GM21360 (cell line): ENCODE data around the gene ING2.
A peak's percentile ranks its signal among the peaks of the same experiment; 100 is the strongest.
"Not testable (repeated sequence)": the region's sequence is repeated elsewhere in the genome, so short reads cannot be mapped to it uniquely, and the experiment has no call there.

ENCODE experiments used
- ATAC-seq: cut with Tn5 transposase; IDR thresholded peaks from one replicate; pipeline ENCODE4 v1.9.1; 2021; ENCODE audit warnings: mild to moderate bottlenecking, moderate library complexity; ENCODE audit not compliant: unreplicated experiment

Gene ING2

GRCh38 chr4:183504930-183505610, at the start of gene ING2:
TSS of gene ING2 (plus strand) at chr4:183505058. CDS start at chr4:183505196, 138 bp downstream.
- peak; percentile 39 for ATAC-seq

- no peak for ATAC-seq
Measured at GRCh38 chr4:183455431-183456195, 49.2 kb upstream of the ING2 start.

GRCh38 chr4:183458005-183458404, 46.9 kb upstream of the ING2 start:
- ATAC-seq, result no peak

- not testable (repeated sequence) for ATAC-seq
Measured at GRCh38 chr4:183463903-183464619, 40.8 kb upstream of the ING2 start.

- ATAC-seq, result not testable (repeated sequence)
Measured at GRCh38 chr4:183465879-183466278, 39.0 kb upstream of the ING2 start.

- ATAC-seq, result no peak
Measured at GRCh38 chr4:183467246-183467645, 37.6 kb upstream of the ING2 start.

GRCh38 chr4:183468210-183469095, 36.4 kb upstream of the ING2 start:
- ATAC-seq, result no peak

- no peak for ATAC-seq
Measured at GRCh38 chr4:183469285-183469684, 35.6 kb upstream of the ING2 start.

- no peak for ATAC-seq
Measured at GRCh38 chr4:183469936-183470335, 34.9 kb upstream of the ING2 start.

- no peak for ATAC-seq
Measured at GRCh38 chr4:183470821-183471220, 34.0 kb upstream of the ING2 start.

GRCh38 chr4:183471946-183472708, 32.7 kb upstream of the ING2 start:
- peak; percentile 88 for ATAC-seq

- no peak for ATAC-seq
Measured at GRCh38 chr4:183478123-183478522, 26.7 kb upstream of the ING2 start.

- ATAC-seq, result no peak
Measured at GRCh38 chr4:183478926-183479325, 25.9 kb upstream of the ING2 start.

- ATAC-seq, result not testable (repeated sequence)
Measured at GRCh38 chr4:183482515-183483095, 22.3 kb upstream of the ING2 start.

- ATAC-seq, result no peak
Measured at GRCh38 chr4:183483997-183484396, 20.9 kb upstream of the ING2 start.

GRCh38 chr4:183485411-183486160, 19.3 kb upstream of the ING2 start:
- ATAC-seq, result no peak

GRCh38 chr4:183492791-183493222, 12.1 kb upstream of the ING2 start:
- no peak for ATAC-seq

- no peak for ATAC-seq
Measured at GRCh38 chr4:183493246-183493645, 11.6 kb upstream of the ING2 start.

- ATAC-seq, result no peak
Measured at GRCh38 chr4:183495184-183495583, 9.7 kb upstream of the ING2 start.
